IPS-NIHi11 (cell line): ENCODE measurements around the gene SOWAHA.
"Not testable (repeated sequence)": the region's sequence is repeated elsewhere in the genome, so short reads cannot be mapped to it uniquely, and the experiment has no call there.

Source experiments
- DNase-seq: peaks from one replicate; pipeline ENCODE4 v3.0.0; 2012; ENCODE audit warnings: mixed read lengths, low spot score

The SOWAHA gene

DNA sequence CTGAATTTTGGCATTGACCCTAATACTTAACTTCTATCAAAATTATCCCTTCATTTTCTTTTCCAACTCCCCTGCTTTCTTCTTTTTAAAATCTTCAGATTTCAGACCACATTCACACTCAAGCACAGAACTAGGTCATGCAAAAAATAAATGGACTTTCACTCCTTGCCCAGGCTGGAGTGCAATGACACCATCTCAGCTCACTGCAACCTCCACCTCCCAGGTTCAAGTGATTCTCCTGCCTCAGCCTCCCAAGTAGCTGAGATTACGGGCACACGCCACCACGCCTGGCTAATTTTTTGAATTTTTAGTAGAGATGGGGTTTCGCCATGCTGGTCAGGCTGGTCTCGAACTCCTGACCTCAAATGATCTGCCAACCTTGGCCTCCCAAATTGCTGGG is 41.9 kb downstream of the SOWAHA start:
- not testable (repeated sequence) for DNase-seq

DNA sequence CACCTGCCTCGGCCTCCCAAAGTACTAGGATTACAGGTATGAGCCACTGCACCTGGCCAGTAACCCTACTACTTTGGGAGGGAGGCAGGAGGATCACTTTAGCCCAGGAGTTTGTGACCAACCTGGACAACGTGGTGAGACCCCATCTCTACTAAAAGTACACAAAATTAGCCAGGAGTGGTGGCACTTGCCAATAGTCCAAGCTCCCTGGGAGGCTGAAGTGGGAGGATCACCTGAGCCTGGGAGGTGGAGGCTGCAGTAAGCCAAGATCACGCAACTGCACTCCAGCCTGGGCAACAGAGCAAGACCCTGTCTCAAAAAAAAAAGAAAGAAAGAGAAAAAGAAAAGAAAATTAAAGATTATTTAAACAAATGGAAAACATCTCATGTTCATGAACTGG is 42.9 kb downstream of the SOWAHA start:
- no peak for DNase-seq

DNA sequence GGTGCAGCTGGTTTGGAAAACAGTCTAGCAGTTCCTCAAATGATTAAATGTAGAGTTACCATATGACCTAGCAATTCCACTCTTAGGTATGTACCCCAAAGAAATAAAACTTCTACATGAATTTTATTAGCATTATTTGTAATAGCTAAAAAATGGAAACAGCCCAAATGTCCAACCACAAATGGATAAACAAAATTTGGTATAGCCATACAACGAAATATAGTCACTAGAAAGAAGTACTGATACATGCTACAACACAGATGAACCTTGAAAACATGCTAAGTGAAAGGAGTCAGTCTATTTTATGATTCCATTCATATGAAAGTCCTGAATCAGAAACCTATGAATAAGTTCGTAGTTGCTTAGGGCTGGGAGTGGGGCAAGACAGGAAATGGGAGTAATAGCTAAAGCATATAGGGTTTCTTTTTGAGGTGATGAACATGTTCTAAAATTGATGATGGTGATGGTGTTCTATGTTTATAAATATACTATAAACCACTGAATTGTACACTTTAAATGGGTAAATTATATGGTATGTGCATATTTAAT is 46.9 kb downstream of the SOWAHA start:
- no peak for DNase-seq

DNA sequence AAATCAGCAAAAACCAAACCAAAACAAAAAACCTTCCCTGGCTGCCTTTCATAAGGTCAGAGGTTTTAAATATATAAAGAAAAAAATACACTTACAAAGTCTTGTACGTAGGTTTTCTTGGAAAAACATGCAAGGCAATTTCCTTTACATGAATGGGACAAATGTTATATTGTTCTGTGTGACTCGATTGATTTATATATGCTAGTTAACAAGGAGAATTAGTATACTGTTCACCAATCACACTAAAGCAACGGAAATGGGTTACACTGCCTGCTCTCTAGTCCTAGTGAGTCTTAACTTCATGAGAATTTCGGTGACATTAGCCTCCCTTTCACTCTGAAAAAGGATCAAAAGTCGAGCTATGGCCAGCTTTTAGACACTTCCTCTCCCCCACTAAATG is 47.6 kb downstream of the SOWAHA start:
- no peak for DNase-seq

DNA sequence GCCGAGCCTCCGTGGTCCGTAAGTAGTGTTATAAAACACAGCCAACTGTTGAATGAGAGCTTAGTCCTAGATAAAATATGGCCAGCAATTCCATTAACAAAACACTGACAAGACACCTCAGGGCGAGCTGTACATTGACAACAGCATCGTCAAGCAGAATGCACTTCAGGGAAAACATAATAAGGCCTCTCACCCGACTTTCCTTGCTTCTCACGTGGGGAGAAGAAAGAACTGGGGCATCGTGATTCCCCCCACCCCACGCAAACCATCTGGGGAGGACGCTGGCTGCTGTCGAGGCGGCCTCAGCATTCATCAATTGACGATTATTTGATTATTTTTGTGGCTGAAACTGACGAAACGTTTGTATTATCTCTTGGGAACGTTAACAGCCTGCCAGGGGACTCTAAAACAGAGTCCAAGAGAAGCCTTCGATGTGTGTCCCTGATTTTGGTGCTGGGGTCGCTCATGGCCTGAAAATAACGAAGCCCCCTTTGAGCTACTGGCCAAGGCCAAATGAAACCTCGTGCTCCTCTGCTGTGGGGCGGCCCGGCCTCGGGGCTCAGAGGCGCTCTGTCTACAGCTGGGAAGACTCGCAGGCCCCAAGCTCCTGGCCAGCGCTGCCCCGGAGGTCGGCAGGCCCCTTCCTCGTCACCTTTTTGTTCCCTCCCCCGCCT is 52.7 kb downstream of the SOWAHA start:
- no peak for DNase-seq
